Measurements from ENCODE around the gene GMPPA. TPM values are rescaled to one million over a fixed set of nuclear protein-coding genes. Genes with fewer than 3 reads are reported as not detected.

Gene GMPPA
- 41.4 and 42.5 TPM in 2 replicates for total RNA-seq
- long read RNA-seq, transcript GMPPA-201 (13 exons, 1,544 nt) = major isoform, 43 of 65 reads
- long read RNA-seq, transcript GMPPA-204 (13 exons, 1,501 nt) = minor isoform, 13 of 65 reads
- long read RNA-seq, partial matches to known transcripts = 2 of 65 reads
- long read RNA-seq, other reads (novel, unspliced or antisense) = 6 of 65 reads

- Mint-ChIP-seq H3K27ac (ENCODE audit: unreplicated experiment) (peak within 1 kb of the TSS; percentile 99), H3K4me3 (ENCODE audit: unreplicated experiment) (peak within 1 kb of the TSS; percentile 97), H3K27me3 (ENCODE audit: unreplicated experiment) (no peaks in the 10 kb centered on the region), H3K4me1 (ENCODE audit: unreplicated experiment) (peaks cover 25% of the 10 kb centered on the region), H3K36me3 (ENCODE audit: unreplicated experiment) (peaks cover 4% of the 10 kb centered on the region), H3K9me3 (ENCODE audit: unreplicated experiment) (no peaks in the 10 kb centered on the region)
- DNase-seq (ENCODE audit: extremely low spot score, unreplicated experiment) = peak; percentile 97
- peak; percentile 9 for TF ChIP-seq CTCF (IDR thresholded peaks at IDR 0.05)
These were observed at the start of gene GMPPA for GRCh38 chr2:219498280-219499057. Gene GMPPA, plus strand, starts transcription at chr2:219498891. Its CDS starts 1,085 bp downstream, at chr2:219499976.

- H3K9me3 Mint-ChIP-seq (ENCODE audit: unreplicated experiment) = no peaks in the 10 kb centered on the region
- peaks cover 41% of the 10 kb centered on the region for H3K4me1 Mint-ChIP-seq (ENCODE audit: unreplicated experiment)
- no peak overlapping the region for H3K4me3 Mint-ChIP-seq (ENCODE audit: unreplicated experiment)
- H3K27me3 Mint-ChIP-seq (ENCODE audit: unreplicated experiment) = no peaks in the 10 kb centered on the region
- H3K27ac Mint-ChIP-seq (ENCODE audit: unreplicated experiment) = no peak overlapping the region
- peaks cover 3% of the 10 kb centered on the region for H3K36me3 Mint-ChIP-seq (ENCODE audit: unreplicated experiment)
- no peak for TF ChIP-seq CTCF (IDR thresholded peaks at IDR 0.05)
- no peak for DNase-seq (ENCODE audit: extremely low spot score, unreplicated experiment)
These were observed 49.1 kb upstream of the GMPPA start for GRCh38 chr2:219449609-219450008.

- Mint-ChIP-seq H3K4me1 (ENCODE audit: unreplicated experiment) (peaks cover 27% of the 10 kb centered on the region), H3K27me3 (ENCODE audit: unreplicated experiment) (no peaks in the 10 kb centered on the region), H3K9me3 (ENCODE audit: unreplicated experiment) (no peaks in the 10 kb centered on the region), H3K4me3 (ENCODE audit: unreplicated experiment) (no peak overlapping the region), H3K27ac (ENCODE audit: unreplicated experiment) (peak overlapping the region; percentile 80), H3K36me3 (ENCODE audit: unreplicated experiment) (peaks cover 3% of the 10 kb centered on the region)
- no peak for DNase-seq (ENCODE audit: extremely low spot score, unreplicated experiment)
- no peak for TF ChIP-seq CTCF (IDR thresholded peaks at IDR 0.05)
These were observed 46.9 kb upstream of the GMPPA start for GRCh38 chr2:219451661-219452360.

GRCh38 chr2:219452361-219453317 lies 46.1 kb upstream of the GMPPA start:
- Mint-ChIP-seq H3K27me3 (ENCODE audit: unreplicated experiment) (no peaks in the 10 kb centered on the region), H3K4me3 (ENCODE audit: unreplicated experiment) (no peak overlapping the region), H3K36me3 (ENCODE audit: unreplicated experiment) (peaks cover 3% of the 10 kb centered on the region), H3K27ac (ENCODE audit: unreplicated experiment) (peak overlapping the region; percentile 80), H3K4me1 (ENCODE audit: unreplicated experiment) (peaks cover 27% of the 10 kb centered on the region), H3K9me3 (ENCODE audit: unreplicated experiment) (no peaks in the 10 kb centered on the region)
- no peak for DNase-seq (ENCODE audit: extremely low spot score, unreplicated experiment)
- no peak for TF ChIP-seq CTCF (IDR thresholded peaks at IDR 0.05)

All from osteocyte (in vitro differentiated cells).